Kidney tubule cell (primary cell): ENCODE measurements around the gene GLRX2.
"Not testable (repeated sequence)": the region's sequence is repeated elsewhere in the genome, so short reads cannot be mapped to it uniquely, and the experiment has no call there.

Experiments
- DNase-seq: peaks from one replicate; pipeline ENCODE4 v3.0.0-alpha.2; 2018; ENCODE audit warnings: low spot score

GLRX2 gene

DNA sequence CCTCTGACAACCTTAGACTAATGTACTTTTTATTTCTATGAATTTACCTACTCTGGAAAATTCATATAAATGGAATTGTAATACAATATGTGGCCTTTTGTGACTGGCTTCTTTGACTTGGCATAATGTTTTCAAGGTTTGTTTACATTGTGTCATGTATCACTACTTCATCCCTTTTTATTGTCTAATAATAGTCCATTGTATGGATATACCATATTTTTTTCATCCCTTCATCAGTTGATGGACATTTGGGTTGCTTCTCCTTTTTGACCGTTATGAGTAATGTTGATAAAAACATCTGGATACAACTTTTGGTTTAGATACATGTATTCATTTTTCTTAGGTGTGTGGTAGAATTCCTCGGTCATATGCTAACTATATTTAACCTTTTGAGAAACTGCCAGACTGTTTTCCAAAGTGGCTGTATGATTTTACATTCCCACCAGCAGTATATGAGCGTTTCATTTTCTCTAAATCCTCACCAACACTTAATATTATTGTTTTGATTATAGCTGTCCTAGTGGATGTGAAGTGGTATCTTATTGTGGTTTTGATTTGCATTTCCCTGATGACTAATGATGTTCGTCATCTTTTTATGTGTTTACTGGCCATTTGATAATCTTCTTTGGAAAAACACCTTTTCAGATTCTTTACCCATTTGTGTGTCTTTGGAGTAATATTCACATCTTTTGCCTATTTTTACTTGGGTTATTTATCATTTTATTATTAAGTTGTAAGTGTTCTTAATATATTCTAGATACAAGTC is 42.3 kb downstream of the GLRX2 start:
- no peak for DNase-seq

DNA sequence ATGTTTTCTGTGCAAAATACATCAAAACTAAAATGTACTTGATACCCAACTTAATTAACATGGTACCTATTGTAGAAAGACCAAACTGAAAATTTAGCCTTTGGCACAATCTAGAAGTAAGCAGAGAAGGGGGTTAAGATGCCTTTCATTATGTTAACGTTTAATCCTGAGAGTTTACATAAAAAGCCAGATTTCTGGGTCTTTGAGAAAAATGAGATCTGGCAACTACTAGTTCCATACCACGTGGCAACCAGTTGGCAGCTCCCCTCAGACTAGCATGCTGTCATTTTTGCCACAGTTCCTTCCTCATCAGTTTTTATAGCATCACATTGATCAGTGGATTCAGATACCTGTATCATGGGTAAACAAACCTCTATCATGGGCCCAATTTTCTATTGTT is 44.3 kb downstream of the GLRX2 start:
- peak; percentile 26 for DNase-seq

DNA sequence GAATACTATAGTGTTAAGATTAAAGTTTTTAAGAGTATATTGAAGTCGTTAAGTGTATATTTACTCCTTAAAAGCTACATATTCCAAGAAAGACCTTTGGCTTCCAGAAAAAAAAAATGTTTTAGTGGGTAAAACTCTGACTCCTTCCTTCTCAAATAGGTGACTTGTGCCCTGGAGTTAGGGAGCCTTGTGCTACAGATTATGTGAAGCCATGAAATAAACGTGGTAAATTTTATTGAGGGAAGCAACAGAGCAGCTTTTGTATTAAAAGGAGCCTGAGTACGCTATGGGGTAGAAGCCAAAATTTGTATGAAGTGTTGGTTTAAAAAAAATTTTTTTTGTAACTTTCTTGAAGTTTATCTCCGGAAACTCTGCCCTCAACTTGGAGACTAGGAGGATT is 44.8 kb downstream of the GLRX2 start:
- DNase-seq, result peak; percentile 20

DNA sequence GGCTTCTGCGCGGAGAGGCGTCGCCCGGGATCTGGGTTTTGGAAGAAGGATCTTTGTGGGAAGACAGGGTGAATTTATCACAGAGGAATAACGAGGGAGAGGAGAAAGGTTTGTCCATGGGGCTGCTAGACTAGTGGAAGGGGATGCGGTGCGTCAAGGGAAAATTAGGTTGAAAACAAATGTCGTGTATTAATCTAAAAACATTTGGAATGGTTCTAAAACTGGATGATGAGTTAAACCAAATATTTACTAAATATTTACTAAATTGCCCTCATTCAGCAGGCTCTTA is 45.2 kb downstream of the GLRX2 start:
- DNase-seq, result no peak

DNA sequence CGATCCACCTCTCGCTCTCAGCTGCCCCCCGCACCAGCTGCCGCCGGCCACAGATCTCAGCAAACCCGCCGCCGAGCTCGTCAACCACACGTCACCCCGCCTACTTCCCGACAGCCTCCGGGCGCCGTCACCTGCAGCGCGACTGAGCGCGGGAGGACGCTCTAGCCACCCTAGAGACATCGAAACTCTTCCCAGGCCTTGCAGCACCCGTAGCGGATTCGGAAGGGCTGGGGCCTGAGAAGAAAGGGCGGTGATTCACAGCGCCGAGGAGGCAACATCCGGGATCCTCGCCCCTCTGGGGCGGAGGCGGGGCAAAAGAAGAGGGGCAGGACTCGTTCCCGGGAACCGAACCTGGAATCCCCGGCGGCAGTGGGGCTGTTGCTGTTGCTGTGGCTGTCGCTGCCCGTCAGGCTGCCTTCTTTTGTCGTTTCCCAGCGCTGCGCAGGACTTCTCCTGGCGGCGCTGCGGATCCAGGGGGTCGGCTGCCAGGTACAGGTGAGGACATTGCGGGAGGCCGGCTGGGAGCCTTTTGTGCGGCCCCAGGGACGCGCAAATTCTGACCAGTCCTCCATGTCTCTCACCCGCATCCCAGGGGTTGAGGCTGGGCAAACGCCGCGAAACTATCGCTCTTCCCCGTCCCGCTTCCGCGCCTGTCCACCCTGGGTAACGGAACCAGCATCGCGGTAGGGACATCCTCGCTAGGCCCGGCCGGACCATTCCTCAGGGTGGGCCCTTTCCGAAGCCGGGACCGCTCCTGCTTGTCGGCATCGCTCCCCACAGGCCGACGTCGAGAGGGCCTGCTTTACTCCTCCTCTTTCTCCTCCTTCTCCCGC is 45.7 kb downstream of the GLRX2 start, which contains the start of the genes RO60 and UCHL5:
RO60 (plus strand) TSS at position 331 of the 833 bp plus-strand sequence. CDS start 9,443 bp downstream, outside the sequence.
UCHL5 (minus strand) TSS at position 79 of the 833 bp plus-strand sequence. CDS start 100 bp downstream, outside the sequence.
- DNase-seq, result peak; percentile 99

DNA sequence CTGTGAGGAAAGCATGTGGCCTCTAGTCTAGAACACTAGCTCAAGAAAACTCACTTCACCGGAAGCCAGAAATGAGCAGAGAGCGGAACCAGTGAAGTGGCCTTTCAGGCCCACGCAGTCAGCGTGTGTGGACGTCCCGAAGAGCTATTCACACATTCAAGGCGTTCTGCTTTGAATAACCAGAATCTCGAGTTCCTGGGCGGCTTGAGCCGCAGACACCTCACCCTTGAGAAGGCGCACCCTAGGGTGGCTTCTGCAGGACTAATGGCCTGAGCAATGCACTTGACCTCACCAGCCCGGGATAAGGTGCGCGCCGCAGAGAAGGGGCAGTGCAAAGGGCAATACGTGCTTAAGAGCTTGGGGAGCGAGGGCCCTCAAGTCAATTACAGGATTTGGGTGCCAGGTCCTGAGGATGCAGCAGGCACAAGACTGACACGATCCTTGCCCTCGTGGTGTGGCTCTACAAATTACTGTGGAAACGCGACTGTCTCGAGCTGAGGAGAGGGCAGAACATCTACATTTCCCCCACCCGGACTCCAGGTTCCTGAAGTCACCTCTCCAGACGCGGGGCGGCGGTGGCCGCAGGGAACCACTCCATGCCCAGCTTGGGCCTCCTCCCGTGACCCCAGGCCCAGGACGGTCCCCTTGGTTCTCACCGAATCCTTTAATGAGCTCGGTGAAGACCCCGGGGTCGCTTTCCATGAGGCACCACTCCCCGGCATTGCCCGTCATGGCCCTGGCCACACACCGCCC is 46.5 kb downstream of the GLRX2 start:
- DNase-seq, result peak; percentile 57

DNA sequence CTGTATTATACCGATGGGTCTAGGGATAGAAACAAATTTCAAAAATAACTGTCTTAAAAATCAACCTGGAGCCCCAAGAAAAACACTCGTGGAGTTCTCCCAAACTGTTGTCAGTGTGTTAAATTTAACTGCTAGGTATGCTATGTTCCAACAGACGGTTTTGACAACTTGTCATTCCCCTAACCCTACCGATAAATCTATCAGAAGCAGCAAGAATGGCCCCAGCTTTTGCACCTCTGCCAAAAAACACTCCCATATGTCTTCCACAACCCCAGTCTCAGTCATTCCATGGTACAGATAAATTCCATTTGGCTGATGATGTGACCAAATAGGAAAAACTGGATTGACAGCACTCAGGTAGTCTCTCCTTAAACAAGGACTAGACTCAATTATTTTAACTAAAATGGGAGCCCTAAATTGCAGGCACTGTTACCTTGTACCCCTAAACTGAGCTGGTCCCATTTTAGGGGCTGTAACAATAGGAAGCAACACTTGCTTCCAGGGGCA is 51.0 kb downstream of the GLRX2 start:
- no peak for DNase-seq

DNA sequence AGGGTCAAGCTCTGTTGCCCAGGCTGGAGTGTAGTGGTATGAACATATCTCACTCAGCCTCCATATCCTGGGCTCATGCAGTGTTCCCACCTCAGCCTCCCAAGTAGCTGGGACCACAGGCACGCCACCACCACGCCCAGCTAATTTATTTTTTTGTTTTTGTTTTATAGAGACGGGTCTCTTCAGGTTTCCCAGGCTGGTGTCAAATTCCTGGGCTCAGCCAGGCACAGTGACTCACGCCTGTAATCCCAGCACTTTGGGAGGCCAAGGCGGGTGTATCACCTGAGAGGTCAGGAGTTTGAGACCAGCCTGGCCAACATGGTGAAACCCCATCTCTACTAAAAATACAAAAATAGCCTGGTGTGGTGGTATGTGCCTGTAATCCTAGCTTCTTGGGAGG is 56.3 kb downstream of the GLRX2 start:
- not testable (repeated sequence) for DNase-seq
